Karpas-422 (cell line): ENCODE data around the gene RBM5. TPM values are rescaled to one million over a fixed set of nuclear protein-coding genes. Genes with fewer than 3 reads are reported as not detected.

Source experiments
- total RNA-seq: library from RNA; depleted of rRNA; stranded (reverse); fragments of >200 nt; shearing (Covaris generic); gene quantifications from 2 replicates; pipeline ENCODE4 v1.2.3, GENCODE V29; 2014; ENCODE audit warnings: low replicate concordance; rRNA removed

RBM5 gene
- total RNA-seq, 1 experiment from 2014 or later = 239 TPM

Other genes starting within 250 kb of the RBM5 start
- 5.9 and 9.2 TPM in 2 replicates for gene TRAIP, start 232.4 kb upstream of the RBM5 start, total RNA-seq
- gene CAMKV, start 219.0 kb upstream of the RBM5 start, total RNA-seq = 3.2 and 7.8 TPM in 2 replicates
- not detected in 2 replicates for gene MST1R, start 185.0 kb upstream of the RBM5 start, total RNA-seq
- gene MON1A, start 159.1 kb upstream of the RBM5 start, total RNA-seq = 9.6 and 9.8 TPM in 2 replicates
- 88.3 and 109 TPM in 2 replicates for gene RBM6, start 148.8 kb upstream of the RBM5 start, total RNA-seq
- gene SEMA3F, start 66.4 kb downstream of the RBM5 start, total RNA-seq = not detected in 2 replicates
- not detected in 2 replicates for gene GNAT1, start 102.7 kb downstream of the RBM5 start, total RNA-seq
- gene SLC38A3, start 116.4 kb downstream of the RBM5 start, total RNA-seq = not detected in 2 replicates
- gene GNAI2, start 147.3 kb downstream of the RBM5 start, total RNA-seq = 151 and 174 TPM in 2 replicates
- 0.15 and 0.29 TPM in 2 replicates for gene SEMA3B, start 180.2 kb downstream of the RBM5 start, total RNA-seq
- 0.14 TPM in 1 of 2 replicates, not detected in the other for gene LSMEM2, start 190.2 kb downstream of the RBM5 start, total RNA-seq
- 75.2 and 82.1 TPM in 2 replicates for gene IFRD2, start 203.5 kb downstream of the RBM5 start, total RNA-seq
- 9.3 and 17.2 TPM in 2 replicates for gene HYAL3, start 210.5 kb downstream of the RBM5 start, total RNA-seq
- 18.1 and 20.3 TPM in 2 replicates for gene NAA80, start 210.5 kb downstream of the RBM5 start, total RNA-seq
- 0.14 and 0.71 TPM in 2 replicates for gene HYAL1, start 214.7 kb downstream of the RBM5 start, total RNA-seq
- gene HYAL2, start 233.8 kb downstream of the RBM5 start, total RNA-seq = 12.8 and 22.5 TPM in 2 replicates
- 38.1 and 49.6 TPM in 2 replicates for gene TUSC2, start 239.3 kb downstream of the RBM5 start, total RNA-seq